OCI-LY1 (cell line): ENCODE measurements around the gene PMEPA1.

Source experiments
- H2AFZ ChIP-seq: fragments of 200-600 bp; sonication (generic), shearing (Covaris generic); 2 replicates; pipeline ENCODE4 v1.6.0; 2014; ENCODE audit warnings: antibody characterized with exemption, mild to moderate bottlenecking, low read length
- H3F3A ChIP-seq: fragments of 200-600 bp; sonication (generic), shearing (Covaris generic); 2 replicates; pipeline ENCODE4 v1.6.0; 2014; ENCODE audit warnings: mild to moderate bottlenecking, antibody characterized with exemption, low read length, moderate library complexity; ENCODE audit not compliant: insufficient read depth
- H3K27ac ChIP-seq: fragments of 200-600 bp; sonication (generic); 2 replicates; pipeline ENCODE4 v1.5.1; 2014; ENCODE audit warnings: low read length, mixed run types, mild to moderate bottlenecking, low read depth; ENCODE audit not compliant: poor library complexity, severe bottlenecking
- H3K27me3 ChIP-seq: fragments of 200-600 bp; sonication (generic); 2 replicates; pipeline ENCODE4 v1.6.0; 2014; ENCODE audit warnings: antibody characterized with exemption, mild to moderate bottlenecking, low read length, moderate library complexity; ENCODE audit not compliant: insufficient read depth
- H3K36me3 ChIP-seq: fragments of 200-600 bp; sonication (generic); 2 replicates; pipeline ENCODE4 v1.6.1; 2014; ENCODE audit warnings: mild to moderate bottlenecking, antibody characterized with exemption, low read length, moderate library complexity, mixed read lengths; ENCODE audit not compliant: insufficient read depth
- H3K4me1 ChIP-seq: fragments of 200-600 bp; sonication (generic); 2 replicates; pipeline ENCODE4 v1.5.1; 2014; ENCODE audit warnings: mild to moderate bottlenecking, low read length, moderate library complexity; ENCODE audit not compliant: insufficient read depth, severe bottlenecking
- H3K4me2 ChIP-seq: fragments of 200-600 bp; sonication (generic), shearing (Covaris generic); 2 replicates; pipeline ENCODE4 v1.6.1; 2014; ENCODE audit warnings: low read length
- H3K4me3 ChIP-seq: fragments of 200-600 bp; sonication (generic); 2 replicates; pipeline ENCODE4 v1.5.1; 2014; ENCODE audit warnings: low read length, low read depth, mild to moderate bottlenecking, mixed read lengths; ENCODE audit not compliant: poor library complexity, severe bottlenecking
- H3K79me2 ChIP-seq: fragments of 200-600 bp; shearing (Covaris generic); 2 replicates; pipeline ENCODE4 v1.6.1; 2016; ENCODE audit warnings: mixed run types, low read length, mixed read lengths; ENCODE audit not compliant: insufficient read depth
- H3K9ac ChIP-seq: fragments of 200-600 bp; sonication (generic), shearing (Covaris generic); 2 replicates; pipeline ENCODE4 v1.6.1; 2014; ENCODE audit warnings: mild to moderate bottlenecking, low read length, mixed read lengths
- H3K9me2 ChIP-seq: fragments of 200-600 bp; sonication (generic), shearing (Covaris generic); 2 replicates; pipeline ENCODE4 v1.6.1; 2014; ENCODE audit warnings: low read depth, mild to moderate bottlenecking, low read length, mixed read lengths
- H3K9me3 ChIP-seq: fragments of 200-600 bp; shearing (Covaris generic); 2 replicates; pipeline ENCODE4 v1.6.1; 2014; ENCODE audit warnings: low read length, mixed read lengths
- H4K20me1 ChIP-seq: fragments of 200-600 bp; sonication (generic), shearing (Covaris generic); 2 replicates; pipeline ENCODE4 v1.6.0; 2016; ENCODE audit warnings: mild to moderate bottlenecking, low read length; ENCODE audit not compliant: insufficient read depth
- EZH2 ChIP-seq: fragments of 200-600 bp; sonication (generic), shearing (Covaris generic); IDR thresholded peaks from 2 replicates; pipeline ENCODE4 v1.8.0; 2017; ENCODE audit warnings: borderline replicate concordance, mixed run types, mild to moderate bottlenecking, antibody characterized with exemption, low read length, moderate library complexity, mixed read lengths
- TF ChIP-seq, protein P1 (sequence below): fragments of 200-600 bp; sonication (generic), shearing (Covaris generic); IDR thresholded peaks from 2 replicates; pipeline ENCODE4 v1.5.1; 2017; ENCODE audit warnings: mild to moderate bottlenecking, antibody characterized with exemption, low read length, moderate library complexity, mixed read lengths

The PMEPA1 gene

DNA sequence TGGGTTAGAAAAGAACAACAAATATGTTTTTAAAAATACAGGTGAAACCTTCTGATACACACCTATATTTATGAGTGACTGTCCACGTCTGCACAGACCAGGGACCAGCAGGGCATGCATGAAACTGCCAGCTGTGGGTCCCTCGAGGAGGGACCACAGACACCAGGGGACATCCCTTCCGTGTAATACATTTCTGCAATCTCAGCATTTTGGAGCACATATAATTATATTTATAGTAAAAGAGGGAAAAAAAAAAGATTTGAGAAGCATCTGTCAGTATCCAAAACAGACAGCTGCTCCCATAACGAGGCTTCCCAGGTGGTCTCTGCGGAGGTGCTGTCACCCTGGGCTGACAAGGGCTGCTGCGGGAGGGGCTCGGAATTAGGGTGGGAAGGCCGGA, 40.2 kb downstream of the PMEPA1 start:
- Histone ChIP-seq H4K20me1 (no peaks in the 10 kb centered on the region), H3K4me2 (no peak overlapping the region), H3K36me3 (no peaks in the 10 kb centered on the region), H3K79me2 (no peaks in the 10 kb centered on the region), H2AFZ (no peak overlapping the region), H3F3A (no peaks in the 10 kb centered on the region), H3K4me3 (no peak overlapping the region), H3K27me3 (peaks cover 10% of the 10 kb centered on the region; the same call in 1 of the 2 replicates), H3K4me1 (no peaks in the 10 kb centered on the region), H3K27ac (no peak overlapping the region), H3K9ac (no peak overlapping the region), H3K9me2 (no peaks in the 10 kb centered on the region), H3K9me3 (no peaks in the 10 kb centered on the region)
- TF ChIP-seq, protein P1, sequence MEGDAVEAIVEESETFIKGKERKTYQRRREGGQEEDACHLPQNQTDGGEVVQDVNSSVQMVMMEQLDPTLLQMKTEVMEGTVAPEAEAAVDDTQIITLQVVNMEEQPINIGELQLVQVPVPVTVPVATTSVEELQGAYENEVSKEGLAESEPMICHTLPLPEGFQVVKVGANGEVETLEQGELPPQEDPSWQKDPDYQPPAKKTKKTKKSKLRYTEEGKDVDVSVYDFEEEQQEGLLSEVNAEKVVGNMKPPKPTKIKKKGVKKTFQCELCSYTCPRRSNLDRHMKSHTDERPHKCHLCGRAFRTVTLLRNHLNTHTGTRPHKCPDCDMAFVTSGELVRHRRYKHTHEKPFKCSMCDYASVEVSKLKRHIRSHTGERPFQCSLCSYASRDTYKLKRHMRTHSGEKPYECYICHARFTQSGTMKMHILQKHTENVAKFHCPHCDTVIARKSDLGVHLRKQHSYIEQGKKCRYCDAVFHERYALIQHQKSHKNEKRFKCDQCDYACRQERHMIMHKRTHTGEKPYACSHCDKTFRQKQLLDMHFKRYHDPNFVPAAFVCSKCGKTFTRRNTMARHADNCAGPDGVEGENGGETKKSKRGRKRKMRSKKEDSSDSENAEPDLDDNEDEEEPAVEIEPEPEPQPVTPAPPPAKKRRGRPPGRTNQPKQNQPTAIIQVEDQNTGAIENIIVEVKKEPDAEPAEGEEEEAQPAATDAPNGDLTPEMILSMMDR = no peak
- no peak for TF ChIP-seq EZH2

DNA sequence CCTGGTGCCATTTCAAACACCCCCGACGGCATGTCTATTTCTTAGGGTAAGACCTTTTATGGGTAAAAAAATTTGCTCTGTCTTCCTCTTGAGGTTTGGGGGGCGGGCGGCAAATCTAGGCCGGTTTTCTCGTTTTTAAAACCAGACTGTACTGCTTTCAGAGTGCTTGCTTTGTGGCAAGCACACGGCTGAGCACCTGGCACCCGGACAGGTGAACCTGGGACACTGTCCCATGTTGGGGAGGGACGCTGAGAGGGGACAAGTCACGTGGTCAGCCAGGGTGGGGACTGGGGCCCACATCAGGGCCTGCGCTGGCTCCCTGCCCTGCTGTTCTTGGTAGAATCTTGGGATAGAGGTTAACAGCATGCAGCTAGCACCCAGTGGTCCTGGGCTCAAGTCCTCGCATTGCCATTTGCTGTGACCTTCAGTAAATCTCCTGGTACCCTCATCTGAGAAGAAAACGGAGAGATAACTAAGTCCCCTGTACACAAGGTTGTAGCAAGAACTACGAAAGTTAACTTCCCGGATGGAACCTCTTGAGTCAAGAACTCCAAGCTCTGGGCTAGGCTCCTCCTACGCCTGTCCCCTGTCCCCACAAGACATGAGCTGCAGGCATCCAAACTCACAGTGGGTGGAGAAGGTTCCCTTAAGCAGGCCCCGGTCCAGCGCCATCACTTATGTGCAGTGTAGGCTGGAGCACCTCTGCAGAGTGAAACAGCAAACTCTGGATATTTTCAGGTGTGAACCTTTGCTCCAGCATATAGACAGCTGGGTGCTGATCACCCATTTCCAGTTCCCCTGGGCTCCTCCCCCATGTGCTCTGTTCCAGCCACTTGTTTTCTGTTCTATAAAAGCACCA, 41.7 kb downstream of the PMEPA1 start:
- Histone ChIP-seq H3K27me3 (peaks cover 10% of the 10 kb centered on the region; the same call in 1 of the 2 replicates), H3K4me3 (no peak overlapping the region), H3K36me3 (no peaks in the 10 kb centered on the region), H3K4me2 (no peak overlapping the region), H4K20me1 (no peaks in the 10 kb centered on the region), H3K79me2 (no peaks in the 10 kb centered on the region), H3K4me1 (no peaks in the 10 kb centered on the region), H3K9ac (no peak overlapping the region), H3K9me2 (no peaks in the 10 kb centered on the region), H3K9me3 (no peaks in the 10 kb centered on the region), H3F3A (no peaks in the 10 kb centered on the region), H3K27ac (no peak overlapping the region), H2AFZ (no peak overlapping the region)
- TF ChIP-seq, protein P1 = no peak
- no peak for TF ChIP-seq EZH2

DNA sequence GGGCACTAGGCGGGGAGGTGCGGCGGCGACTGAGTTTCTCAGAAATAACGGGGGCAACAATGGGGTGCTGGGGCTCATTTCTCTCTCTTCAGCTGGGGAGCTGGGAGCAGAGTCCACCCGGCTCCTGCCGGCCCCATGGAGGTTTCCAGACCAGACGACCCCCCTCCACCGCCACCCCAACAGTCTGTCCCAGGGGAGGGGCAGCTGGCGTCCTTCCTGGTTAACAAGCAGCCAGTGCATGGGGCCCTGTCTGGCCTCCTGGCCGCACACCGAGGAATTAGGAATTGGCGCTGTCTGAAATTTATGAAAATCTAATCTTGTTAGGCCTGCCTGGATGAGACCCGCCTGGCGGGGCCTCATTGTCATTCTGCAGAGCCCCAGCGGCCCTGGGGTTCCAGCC, 42.4 kb downstream of the PMEPA1 start:
- no peak overlapping the region for H3K9ac ChIP-seq
- no peak overlapping the region for H3K4me3 ChIP-seq
- no peaks in the 10 kb centered on the region for H3F3A ChIP-seq
- TF ChIP-seq, protein P1 = no peak
- TF ChIP-seq EZH2 = no peak
- no peaks in the 10 kb centered on the region for H3K79me2 ChIP-seq
- peaks cover 10% of the 10 kb centered on the region; the same call in 1 of the 2 replicates for H3K27me3 ChIP-seq
- no peaks in the 10 kb centered on the region for H3K9me2 ChIP-seq
- H3K4me1 ChIP-seq = no peaks in the 10 kb centered on the region
- no peak overlapping the region for H3K4me2 ChIP-seq
- no peaks in the 10 kb centered on the region for H4K20me1 ChIP-seq
- no peak overlapping the region for H2AFZ ChIP-seq
- H3K27ac ChIP-seq = no peak overlapping the region
- H3K36me3 ChIP-seq = no peaks in the 10 kb centered on the region
- no peaks in the 10 kb centered on the region for H3K9me3 ChIP-seq
